IPS-20b (cell line): ENCODE data around the gene SLK.

Experiments used
- H3K27ac ChIP-seq: one replicate; pipeline ENCODE4 v1.5.1; 2013; ENCODE audit warnings: low read length
- H3K27me3 ChIP-seq: 2 replicates; pipeline ENCODE4 v1.6.1; 2013; ENCODE audit warnings: mild to moderate bottlenecking, low read length, inconsistent platforms; ENCODE audit not compliant: insufficient read depth
- H3K36me3 ChIP-seq: 2 replicates; pipeline ENCODE4 v1.6.1; 2013; ENCODE audit warnings: low read depth, mild to moderate bottlenecking, inconsistent platforms, low read length, moderate library complexity; ENCODE audit not compliant: insufficient read depth
- H3K4me1 ChIP-seq: 2 replicates; pipeline ENCODE4 v1.6.1; 2013; ENCODE audit warnings: mild to moderate bottlenecking, control low read depth, inconsistent platforms, low read length, moderate library complexity; ENCODE audit not compliant: insufficient read depth
- H3K4me3 ChIP-seq: 2 replicates; pipeline ENCODE4 v1.5.1; 2013; ENCODE audit warnings: mild to moderate bottlenecking, low read length, inconsistent platforms
- H3K9ac ChIP-seq: 2 replicates; pipeline ENCODE4 v1.6.1; 2013; ENCODE audit warnings: low read depth, mild to moderate bottlenecking, inconsistent platforms, low read length, moderate library complexity
- H3K9me3 ChIP-seq: 2 replicates; pipeline ENCODE4 v1.6.1; 2013; ENCODE audit warnings: mild to moderate bottlenecking, low read depth, low read length, inconsistent platforms; ENCODE audit not compliant: insufficient read depth

Gene SLK

DNA sequence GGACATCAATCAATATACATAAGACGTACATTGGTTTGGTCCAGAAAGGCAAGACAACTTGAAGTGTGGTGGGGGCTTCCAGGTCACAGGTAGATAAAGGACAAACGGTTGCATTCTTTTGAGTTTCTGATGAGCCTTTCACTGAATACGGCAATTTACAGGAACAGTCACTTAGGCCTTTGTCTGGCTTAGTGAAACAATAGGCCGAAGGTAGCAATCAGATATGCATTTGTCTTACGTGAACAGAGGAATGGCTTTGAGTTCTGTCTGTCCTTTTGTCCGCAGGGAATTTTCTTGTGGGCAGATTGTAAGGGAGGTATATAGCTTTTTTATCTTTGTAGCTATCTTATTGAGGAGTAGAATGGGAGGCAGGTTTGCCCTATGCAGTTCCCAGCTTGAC, 38.2 kb upstream of the SLK start:
- H3K9ac ChIP-seq, result no peak overlapping the region
- no peaks in the 10 kb centered on the region for H3K36me3 ChIP-seq

DNA sequence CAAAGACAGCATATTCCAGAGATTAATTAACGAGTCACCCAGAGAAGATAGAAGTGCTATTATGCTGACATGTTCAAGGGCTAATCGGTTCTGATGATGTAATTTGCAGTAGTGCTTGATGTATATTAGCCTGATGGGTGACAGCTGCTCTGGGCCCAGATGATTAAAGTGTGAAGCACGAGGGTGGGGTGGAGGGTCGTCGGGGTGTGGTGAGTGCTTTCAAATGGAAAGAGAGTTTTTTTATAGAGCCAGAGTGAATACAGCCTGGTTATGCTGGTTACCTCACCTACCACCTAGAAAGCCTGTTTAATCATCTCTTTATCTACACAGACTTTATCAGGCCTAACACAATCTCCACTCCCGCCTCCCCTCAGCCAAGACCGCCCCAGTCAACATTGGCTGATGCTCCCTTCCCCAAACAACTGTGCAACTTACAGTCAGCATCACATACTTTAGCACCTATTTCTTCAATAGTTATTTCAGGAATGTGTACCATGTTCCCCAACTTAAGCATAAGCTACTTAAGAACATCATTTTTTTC, 37.5 kb upstream of the SLK start:
- Histone ChIP-seq H3K9me3 (no peaks in the 10 kb centered on the region), H3K27me3 (no peaks in the 10 kb centered on the region), H3K9ac (no peak overlapping the region), H3K4me1 (no peaks in the 10 kb centered on the region; the same call in 1 of the 2 replicates), H3K4me3 (no peak overlapping the region), H3K27ac (no peak overlapping the region), H3K36me3 (no peaks in the 10 kb centered on the region)

More for the DNA sequence above, 38.2 kb upstream of the SLK start:
- Histone ChIP-seq H3K9me3 (no peaks in the 10 kb centered on the region), H3K4me3 (no peak overlapping the region), H3K4me1 (no peaks in the 10 kb centered on the region; the same call in 1 of the 2 replicates), H3K27ac (no peak overlapping the region), H3K27me3 (no peaks in the 10 kb centered on the region)

DNA sequence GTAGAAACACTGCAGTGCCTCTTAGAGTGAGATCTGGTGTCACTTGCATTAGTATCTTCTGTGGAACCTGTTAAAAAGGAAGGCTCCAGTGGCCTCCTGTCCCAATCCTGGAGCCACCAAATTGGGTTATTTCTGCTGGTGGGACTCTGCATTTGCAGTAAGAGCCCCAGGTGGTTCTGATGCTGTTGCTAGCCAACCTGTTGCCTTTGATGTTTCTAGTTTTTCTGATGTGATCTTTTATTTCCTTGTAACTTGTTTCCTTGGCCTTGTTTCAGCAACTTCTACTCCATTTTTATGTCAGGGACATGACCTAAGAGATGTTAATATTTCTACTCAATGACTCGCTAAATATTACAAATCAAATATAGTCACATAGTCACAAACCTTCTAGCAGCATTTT, 36.5 kb upstream of the SLK start:
- no peaks in the 10 kb centered on the region; the same call in 1 of the 2 replicates for H3K4me1 ChIP-seq
- H3K36me3 ChIP-seq, result no peaks in the 10 kb centered on the region
- H3K9me3 ChIP-seq, result no peaks in the 10 kb centered on the region
- no peak overlapping the region for H3K4me3 ChIP-seq
- H3K27ac ChIP-seq, result no peak overlapping the region
- H3K27me3 ChIP-seq, result no peaks in the 10 kb centered on the region
- H3K9ac ChIP-seq, result no peak overlapping the region

DNA sequence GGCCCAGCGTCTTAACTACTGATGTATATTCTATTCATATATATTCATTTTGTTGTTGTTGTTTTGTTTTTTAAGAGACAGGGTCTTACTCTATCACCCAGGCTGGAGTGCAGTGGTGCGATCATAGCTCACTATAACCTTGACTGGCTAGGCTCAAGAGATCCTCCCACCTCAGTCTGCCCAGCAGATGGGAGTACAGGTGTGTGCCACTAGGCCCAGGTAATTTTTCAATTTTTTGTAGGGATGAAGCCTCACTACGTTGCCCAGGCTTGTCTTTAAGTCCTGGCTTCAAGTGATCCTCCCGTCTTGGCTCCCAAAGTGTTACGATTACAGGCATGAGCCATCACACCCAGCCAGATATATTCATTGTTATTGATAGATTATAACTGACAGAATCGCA, 36.1 kb upstream of the SLK start:
- Histone ChIP-seq H3K4me1 (no peaks in the 10 kb centered on the region; the same call in 1 of the 2 replicates), H3K27me3 (no peaks in the 10 kb centered on the region), H3K36me3 (no peaks in the 10 kb centered on the region), H3K4me3 (no peak overlapping the region), H3K9ac (no peak overlapping the region), H3K9me3 (no peaks in the 10 kb centered on the region), H3K27ac (no peak overlapping the region)

DNA sequence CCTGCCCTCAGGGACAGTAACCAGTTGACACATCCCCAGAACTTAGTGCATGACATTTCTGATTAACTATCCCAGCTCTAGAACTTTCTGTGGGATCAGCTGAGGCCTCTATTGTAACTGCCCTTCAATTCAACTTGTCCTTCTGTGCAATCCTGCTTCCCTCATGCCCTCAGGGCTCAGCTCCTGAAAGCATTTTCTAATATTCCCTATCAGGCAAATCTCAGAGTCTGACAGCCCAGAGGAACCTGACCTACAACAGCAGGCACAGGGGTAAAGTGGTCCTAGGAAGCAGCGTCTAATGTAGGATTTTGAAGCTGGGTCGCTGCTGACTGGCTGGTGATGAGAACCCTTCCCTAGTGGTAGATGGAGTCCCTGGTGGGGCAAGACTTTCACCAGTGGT, 35.3 kb upstream of the SLK start:
- H3K9ac ChIP-seq, result no peak overlapping the region
- H3K9me3 ChIP-seq, result no peaks in the 10 kb centered on the region
- H3K4me3 ChIP-seq, result no peak overlapping the region
- no peak overlapping the region for H3K27ac ChIP-seq
- H3K36me3 ChIP-seq, result no peaks in the 10 kb centered on the region
- no peaks in the 10 kb centered on the region for H3K27me3 ChIP-seq
- H3K4me1 ChIP-seq, result no peaks in the 10 kb centered on the region; the same call in 1 of the 2 replicates

DNA sequence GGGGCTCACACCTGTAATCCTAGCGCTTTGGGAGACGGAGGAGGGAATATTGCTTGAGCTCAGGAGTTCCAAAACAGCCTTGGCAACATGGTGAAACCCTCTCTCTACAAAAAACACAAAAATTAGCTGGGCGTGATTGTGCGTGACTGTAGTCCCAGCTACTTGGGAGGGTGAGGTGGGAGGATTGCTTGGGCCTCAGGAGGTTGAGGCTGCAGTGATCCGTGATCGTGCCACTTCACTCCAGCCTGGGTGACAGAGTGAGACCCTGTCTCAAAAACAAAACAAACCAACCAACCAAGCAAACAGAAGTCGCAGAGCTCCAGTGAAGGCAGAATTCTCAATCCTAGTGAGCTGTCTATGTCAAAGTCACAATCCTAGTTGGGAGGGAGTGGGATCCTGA, 34.7 kb upstream of the SLK start:
- no peaks in the 10 kb centered on the region for H3K36me3 ChIP-seq
- H3K4me1 ChIP-seq, result no peaks in the 10 kb centered on the region; the same call in 1 of the 2 replicates
- H3K9me3 ChIP-seq, result no peaks in the 10 kb centered on the region
- no peak overlapping the region for H3K27ac ChIP-seq
- no peak overlapping the region for H3K9ac ChIP-seq
- no peaks in the 10 kb centered on the region for H3K27me3 ChIP-seq
- H3K4me3 ChIP-seq, result no peak overlapping the region

DNA sequence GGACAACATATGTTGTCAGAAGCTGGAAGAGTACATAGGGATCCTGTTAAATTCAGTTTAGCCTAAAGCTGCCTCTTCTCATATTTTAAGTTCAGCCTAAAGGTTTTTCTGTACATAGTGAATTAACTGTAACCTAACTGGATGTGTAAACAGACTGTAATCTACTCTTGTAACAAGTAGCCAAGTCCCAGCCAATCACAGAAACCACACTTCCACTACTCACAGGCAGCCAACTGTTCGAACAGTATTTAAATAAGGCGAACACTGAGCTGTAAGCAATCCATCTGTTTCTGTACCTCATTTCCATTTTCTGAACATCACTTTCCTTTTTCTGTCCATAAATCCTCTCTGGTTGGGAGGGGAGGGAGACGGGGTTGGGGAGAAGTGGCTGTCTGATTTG, 34.0 kb upstream of the SLK start:
- Histone ChIP-seq H3K27me3 (no peaks in the 10 kb centered on the region), H3K9me3 (no peaks in the 10 kb centered on the region), H3K9ac (no peak overlapping the region), H3K4me3 (no peak overlapping the region), H3K27ac (no peak overlapping the region), H3K4me1 (no peaks in the 10 kb centered on the region; the same call in 1 of the 2 replicates), H3K36me3 (no peaks in the 10 kb centered on the region)

DNA sequence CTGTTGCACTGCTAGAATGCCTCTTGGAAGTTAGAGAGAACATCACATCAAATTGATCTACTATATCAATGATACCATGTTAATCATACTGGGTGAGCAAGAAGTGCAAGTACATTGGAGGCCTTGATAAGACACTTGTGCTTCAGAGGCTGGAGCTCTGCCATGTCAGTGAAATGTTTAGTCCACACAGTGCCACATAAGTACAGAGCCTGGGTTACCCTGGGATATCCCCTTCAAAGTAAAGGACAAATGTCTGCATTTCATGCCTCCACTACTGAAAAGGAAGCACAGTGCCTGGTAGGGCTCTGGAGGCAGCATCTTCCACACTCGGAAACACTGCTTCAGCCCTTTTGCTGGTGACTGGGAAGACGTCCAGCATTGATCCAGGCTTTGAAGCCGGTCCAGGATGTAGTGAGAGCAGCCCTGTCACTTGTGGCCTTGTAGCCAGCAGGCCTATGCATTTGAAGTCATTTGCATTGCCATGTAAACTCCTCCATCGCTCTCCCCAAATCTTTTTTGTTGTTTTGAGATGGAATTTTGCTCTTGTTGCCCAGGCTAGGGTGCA, 33.3 kb upstream of the SLK start:
- no peaks in the 10 kb centered on the region; the same call in 1 of the 2 replicates for H3K4me1 ChIP-seq
- H3K9ac ChIP-seq, result no peak overlapping the region
- H3K9me3 ChIP-seq, result no peaks in the 10 kb centered on the region
- no peaks in the 10 kb centered on the region for H3K36me3 ChIP-seq
- H3K27me3 ChIP-seq, result no peaks in the 10 kb centered on the region
- no peak overlapping the region for H3K27ac ChIP-seq
- no peak overlapping the region for H3K4me3 ChIP-seq

DNA sequence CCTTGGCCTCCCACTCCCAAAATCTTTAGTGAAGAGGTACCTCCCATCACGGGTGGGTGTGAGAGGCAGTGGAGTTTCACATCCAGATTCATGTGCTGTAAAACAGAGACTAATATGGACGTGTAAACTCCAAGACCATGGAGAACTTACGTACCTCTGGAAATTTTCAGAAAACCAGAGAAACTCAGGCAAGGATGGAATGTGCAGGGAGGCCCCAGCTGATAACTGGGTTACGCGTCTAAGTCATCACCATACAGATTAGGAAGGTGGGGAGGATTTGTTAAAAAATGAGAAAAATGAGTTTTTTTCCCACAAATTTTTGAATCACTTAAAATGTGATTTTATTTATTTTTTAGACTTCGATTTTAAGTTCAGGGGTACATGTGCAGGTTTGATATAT, 32.6 kb upstream of the SLK start:
- Histone ChIP-seq H3K36me3 (no peaks in the 10 kb centered on the region), H3K4me1 (no peaks in the 10 kb centered on the region; the same call in 1 of the 2 replicates), H3K9me3 (no peaks in the 10 kb centered on the region), H3K4me3 (no peak overlapping the region), H3K9ac (no peak overlapping the region), H3K27me3 (no peaks in the 10 kb centered on the region), H3K27ac (no peak overlapping the region)

DNA sequence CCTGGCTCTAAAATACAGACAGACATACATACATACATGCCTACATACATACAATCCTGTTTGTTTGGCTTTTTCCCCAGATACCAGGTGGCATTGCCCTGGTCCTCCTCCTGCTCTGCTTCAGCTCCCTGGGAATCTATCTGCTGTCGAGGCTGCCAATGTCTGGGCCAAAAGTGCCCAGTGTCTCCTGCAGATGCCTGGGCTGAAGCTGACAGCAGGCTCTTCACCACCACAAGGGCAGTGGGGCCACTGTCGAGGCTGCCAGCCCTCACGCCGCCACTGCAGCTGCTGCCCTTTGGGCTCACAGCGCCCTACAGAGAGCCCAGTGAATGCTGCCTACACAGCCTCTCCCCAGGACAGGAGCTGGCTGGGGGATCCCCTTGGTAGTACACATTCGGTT, 30.9 kb upstream of the SLK start:
- H3K4me1 ChIP-seq, result no peaks in the 10 kb centered on the region
- H3K9ac ChIP-seq, result no peak overlapping the region
- H3K27ac ChIP-seq, result no peak overlapping the region
- H3K27me3 ChIP-seq, result no peaks in the 10 kb centered on the region
- H3K36me3 ChIP-seq, result no peaks in the 10 kb centered on the region
- no peak overlapping the region for H3K4me3 ChIP-seq
- no peaks in the 10 kb centered on the region for H3K9me3 ChIP-seq

DNA sequence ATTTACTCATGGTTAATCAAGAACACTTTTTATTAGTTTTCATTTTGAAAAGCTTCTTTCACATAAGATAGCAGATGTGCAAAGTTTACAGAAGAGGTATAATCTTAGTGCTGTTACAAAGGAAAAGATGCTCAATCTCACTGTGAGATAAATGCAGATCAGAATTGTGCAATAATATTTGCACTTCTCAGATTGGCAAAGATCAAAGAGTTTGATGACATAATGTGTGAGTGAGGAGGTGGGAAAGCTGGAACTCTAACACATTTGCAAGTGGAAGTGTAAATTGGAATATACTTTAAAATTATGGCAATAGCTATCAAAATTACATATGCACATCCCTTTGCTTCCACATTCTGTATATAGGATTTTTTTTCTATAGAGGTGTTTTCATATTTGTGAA, 27.4 kb upstream of the SLK start:
- H3K9ac ChIP-seq, result no peak overlapping the region
- H3K4me1 ChIP-seq, result no peaks in the 10 kb centered on the region
- no peak overlapping the region for H3K4me3 ChIP-seq
- H3K27ac ChIP-seq, result no peak overlapping the region
- no peaks in the 10 kb centered on the region for H3K9me3 ChIP-seq
- H3K36me3 ChIP-seq, result no peaks in the 10 kb centered on the region
- no peaks in the 10 kb centered on the region for H3K27me3 ChIP-seq

DNA sequence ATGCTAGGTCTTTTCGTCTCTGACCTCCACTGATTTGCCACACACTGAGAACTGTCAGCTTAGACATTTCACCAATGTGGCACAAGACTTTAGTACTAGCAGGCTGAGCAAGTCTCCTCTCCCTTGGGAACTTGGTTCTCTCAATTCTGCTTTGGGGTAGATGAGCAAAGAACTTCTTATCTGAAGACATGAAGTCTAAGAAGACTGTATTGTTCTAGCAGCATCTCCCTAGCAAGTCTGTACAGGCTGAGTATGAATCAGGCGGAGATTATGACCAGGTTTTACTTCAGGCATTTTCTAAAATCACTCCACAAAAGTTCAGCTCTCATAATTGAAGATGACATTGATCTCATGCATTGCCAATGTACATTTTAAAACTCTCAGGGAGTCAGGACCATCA, 25.1 kb upstream of the SLK start:
- Histone ChIP-seq H3K4me1 (no peaks in the 10 kb centered on the region), H3K9ac (no peak overlapping the region), H3K27ac (no peak overlapping the region), H3K36me3 (no peaks in the 10 kb centered on the region), H3K9me3 (no peaks in the 10 kb centered on the region), H3K4me3 (no peak overlapping the region), H3K27me3 (no peaks in the 10 kb centered on the region)
